Measurements from ENCODE around the gene WEE2. TPM values are rescaled to one million over a fixed set of nuclear protein-coding genes. Genes with fewer than 3 reads are reported as not detected.
A peak's percentile ranks its signal among the peaks of the same experiment; 100 is the strongest.

WEE2 gene
- total and polyA plus RNA-seq, 2 of the 13 experiments (the other 11 are each of a cell fraction or from before 2014, with no cell fraction given), result not detected

GRCh38 chr7:141737836-141738591 is 29.9 kb downstream of the WEE2 start, which contains the start of gene SSBP1 (continued):
- TF ChIP-seq ZHX2 (IDR thresholded peaks at IDR 0.05; ENCODE audit: low read depth), result peak; percentile 86
- peak; percentile 28; the same call in 1 of the 2 replicates for TF ChIP-seq ZHX2 (CRISPR knock-in tag; IDR thresholded peaks at IDR 0.05; ENCODE audit: borderline replicate concordance)
- peak; percentile 96 for TF ChIP-seq ZNF772 (CRISPR knock-in tag; IDR thresholded peaks at IDR 0.05)
- peak; percentile 83 for TF ChIP-seq MIER2 (CRISPR knock-in tag; IDR thresholded peaks at IDR 0.05)
- TF ChIP-seq ZNF430 (CRISPR knock-in tag; IDR thresholded peaks at IDR 0.05), result peak; percentile 80; the same call in 1 of the 2 replicates
- TF ChIP-seq SOX13 (IDR thresholded peaks at IDR 0.05), result 0 out of 2 replicates have a peak, but pooled peaks have one; percentile 52
- TF ChIP-seq SOX13 (CRISPR knock-in tag; conservative IDR thresholded peaks at IDR 0.05 in 1 of 2, IDR thresholded peaks at IDR 0.05 in 1 of 2), result peak in 1 of 2 experiments; percentile 60; a peak in 1 of 4 replicates
- peak; percentile 64; the same call in 1 of the 2 replicates for TF ChIP-seq SP2 (CRISPR knock-in tag; IDR thresholded peaks at IDR 0.05)
- TF ChIP-seq ZNF614 (CRISPR knock-in tag; IDR thresholded peaks at IDR 0.05; ENCODE audit: borderline replicate concordance), result peak; percentile 89; the same call in 1 of the 2 replicates
- TF ChIP-seq ZXDC (CRISPR knock-in tag; IDR thresholded peaks at IDR 0.05), result peak; percentile 89
- peak; percentile 80 for TF ChIP-seq WIZ (CRISPR knock-in tag; IDR thresholded peaks at IDR 0.05)
- no peak for TF ChIP-seq SETDB1 (CRISPR knock-in tag; IDR thresholded peaks at IDR 0.05; ENCODE audit: borderline replicate concordance)
- TF ChIP-seq ZBTB37 (CRISPR knock-in tag; IDR thresholded peaks at IDR 0.05), result no peak
- TF ChIP-seq AFF4 (CRISPR knock-in tag; IDR thresholded peaks at IDR 0.05), result no peak
